Right lobe of liver (tissue), 4 donors: ENCODE data around the gene FERD3L.

Source experiments
- CTCF ChIP-seq, 4 donors: fragments of 200-600 bp in 3 of 4; fragments of 450-650 bp in 1 of 4; IDR thresholded peaks; one replicate each; pipeline versions ENCODE4 v1.5.1 to v1.8.0; 2016 to 2022; ENCODE audit warnings: antibody characterized with exemption in 4 of 4, mild to moderate bottlenecking in 2 of 4
- POLR2A ChIP-seq: fragments of 450-650 bp; IDR thresholded peaks from one replicate; pipeline ENCODE4 v1.6.1; 2017; ENCODE audit warnings: antibody characterized with exemption, mild to moderate bottlenecking
- donor health status: DM: no; HTN: no; CAD: no.
- donor health status: DM: no; HTN: no; CAD: no.
- donor health status: DM: no; HTN: yes; CAD: no.

- TF ChIP-seq CTCF (IDR thresholded peaks at IDR 0.05), result no peak
- TF ChIP-seq POLR2A, result no peak
Observed at GRCh38 chr7:19178595-19178994, 33.4 kb upstream of the FERD3L start.
